B cell (primary cell): ENCODE measurements around the gene TTC28. TPM values are rescaled to one million over a fixed set of nuclear protein-coding genes. Genes with fewer than 3 reads are reported as not detected.

Experiments
- ATAC-seq: fragments of 200-7000 bp; cut with Tn5 transposase; one replicate; pipeline ENCODE4 v1.10.0; 2021; ENCODE audit warnings: low read depth, mild to moderate bottlenecking, moderate number of reproducible peaks, moderate library complexity
- CTCF ChIA-PET: fragments of 350-600 bp; sonication (Branson Sonifier 250); formaldehyde crosslinking; loops from one replicate; lab custom pipeline; 2021; ENCODE audit warnings: antibody characterized with exemption, inconsistent platforms; lab: Charles Lee
- POLR2A ChIA-PET: fragments of 350-600 bp; sonication (Branson Sonifier 250); formaldehyde crosslinking; loops from one replicate; lab custom pipeline; 2021; ENCODE audit warnings: antibody characterized with exemption; lab: Charles Lee
- DNase-seq: peaks from one replicate; pipeline ENCODE4 v3.0.0; 2013
- H2AFZ ChIP-seq: 2 replicates; pipeline ENCODE4 v1.6.1; 2012; ENCODE audit warnings: mild to moderate bottlenecking, low read depth, low read length; ENCODE audit not compliant: insufficient read depth, poor library complexity, severe bottlenecking
- H3K27ac ChIP-seq, 2 donors: 1 replicate in 1 of 2; 2 replicates in 1 of 2; pipeline ENCODE4 v1.5.1; 2012 to 2013; ENCODE audit warnings: low read length in 2 of 2, mild to moderate bottlenecking in 2 of 2, moderate library complexity in 1 of 2
- H3K27me3 ChIP-seq, 4 experiments: fragments of 200-600 bp in 1 of 4; sonication (generic) in 1 of 4; replicated peaks in 1 of 4; 1 replicate in 2 of 4; 2 replicates in 2 of 4; pipeline versions ENCODE4 v1.6.1 to v1.7.0; 2013 to 2016; ENCODE audit warnings: low read length in 3 of 4, mild to moderate bottlenecking in 2 of 4, mixed read lengths in 1 of 4, moderate library complexity in 1 of 4; ENCODE audit not compliant: insufficient read depth in 4 of 4, control insufficient read depth in 3 of 4; ENCODE audit errors: control extremely low read depth in 1 of 4
- H3K36me3 ChIP-seq, 2 experiments: replicated peaks in 1 of 2; 1 replicate in 1 of 2; 2 replicates in 1 of 2; pipeline versions ENCODE4 v1.6.1 to v1.7.1; 2013; ENCODE audit warnings: low read length in 1 of 2; ENCODE audit not compliant: insufficient read depth in 2 of 2, control insufficient read depth in 1 of 2; ENCODE audit errors: control extremely low read depth in 1 of 2, extremely low read depth in 1 of 2
- H3K4me1 ChIP-seq, 2 donors: fragments of 200-600 bp in 1 of 2; sonication (generic) in 1 of 2; 1 replicate in 1 of 2; 2 replicates in 1 of 2; pipeline versions ENCODE4 v1.5.1 to v1.6.1; 2013 to 2017; ENCODE audit warnings: low read length in 2 of 2; ENCODE audit not compliant: control insufficient read depth in 2 of 2, insufficient read depth in 2 of 2
- H3K4me2 ChIP-seq: replicated peaks from 2 replicates; pipeline ENCODE3; 2012; ENCODE audit warnings: mild to moderate bottlenecking, low read depth, low read length; ENCODE audit not compliant: poor library complexity, severe bottlenecking
- H3K4me3 ChIP-seq, 5 experiments: fragments of 200-600 bp in 1 of 5; sonication (generic) in 1 of 5; 1 replicate in 3 of 5; 2 replicates in 2 of 5; pipeline versions ENCODE4 v1.5.1 to v1.7.0; 2011 to 2016; ENCODE audit warnings: low read length in 4 of 5, mild to moderate bottlenecking in 4 of 5, low read depth in 2 of 5, control low read depth in 1 of 5, moderate library complexity in 1 of 5; ENCODE audit not compliant: insufficient read depth in 1 of 5; ENCODE audit errors: control extremely low read depth in 1 of 5, extremely low read depth in 1 of 5
- H3K79me2 ChIP-seq: fragments of 200-600 bp; sonication (generic); one replicate; pipeline ENCODE4 v1.6.0; 2016; ENCODE audit warnings: low read length; ENCODE audit not compliant: control insufficient read depth, insufficient read depth
- H3K9ac ChIP-seq: fragments of 200-600 bp; sonication (generic); 2 replicates; pipeline ENCODE4 v1.6.1; 2017; ENCODE audit warnings: mild to moderate bottlenecking, low read length, moderate library complexity
- H3K9me3 ChIP-seq, 3 donors: one replicate each; pipeline versions ENCODE4 v1.6.1 to v1.7.1; 2013; ENCODE audit warnings: low read length in 2 of 3; ENCODE audit not compliant: control insufficient read depth in 2 of 3, insufficient read depth in 1 of 3; ENCODE audit errors: control extremely low read depth in 1 of 3
- H4K20me1 ChIP-seq: 2 replicates; pipeline ENCODE4 v1.6.0; 2012; ENCODE audit warnings: mild to moderate bottlenecking, low read length; ENCODE audit not compliant: insufficient read depth, control insufficient read depth, poor library complexity, severe bottlenecking
- H3K27ac Mint-ChIP-seq: one replicate; pipeline ENCODE4 v1.8.0; 2021; ENCODE audit warnings: mixed read lengths
- H3K27me3 Mint-ChIP-seq: one replicate; pipeline ENCODE4 v1.8.0; 2021; ENCODE audit warnings: mixed read lengths
- H3K4me1 Mint-ChIP-seq: one replicate; pipeline ENCODE4 v1.8.0; 2021; ENCODE audit warnings: mixed read lengths
- H3K4me3 Mint-ChIP-seq: one replicate; pipeline ENCODE4 v1.8.0; 2021; ENCODE audit warnings: mixed read lengths
- H3K9me3 Mint-ChIP-seq: one replicate; pipeline ENCODE4 v1.8.0; 2022; ENCODE audit warnings: mixed read lengths; ENCODE audit not compliant: insufficient read depth
- EZH2 ChIP-seq: IDR thresholded peaks from 2 replicates; pipeline ENCODE4 v1.6.1; 2012; ENCODE audit warnings: borderline replicate concordance, low read depth, mild to moderate bottlenecking, moderate library complexity, low read length; ENCODE audit not compliant: insufficient read depth, poor library complexity, severe bottlenecking
- WGBS: methylation state at CpG from one replicate; pipeline ENCODE4 v1.1.5; 2013; ENCODE audit warnings: missing lambda C conversion rate; ENCODE audit not compliant: insufficient coverage; 5-methylcytosine and 5-hydroxymethylcytosine counted together
- intact Hi-C: fragments of 100-400 bp; cut with micrococcal nuclease; formaldehyde crosslinking; loops from one replicate; pipeline ENCODE4 v1.10.0; 2022
- polyA plus RNA-seq: library from polyadenylated mRNA; depleted of rRNA; stranded (reverse); fragments of >200 nt; gene quantifications from 2 replicates; pipeline ENCODE4 v1.2.3, GENCODE V29; 2012
- total RNA-seq, 2 donors: library from RNA; stranded (reverse); fragments of 120-200 nt in 1 of 2; gene quantifications; 1 replicate in 1 of 2; 2 replicates in 1 of 2; pipeline versions ENCODE4 v1.2.3 to v1.2.4, GENCODE V29; 2013 to 2022
- TF ChIP-seq, protein P1 (sequence below): fragments of 200-600 bp; IDR thresholded peaks from one replicate; pipeline ENCODE4 v1.8.0; 2022; ENCODE audit warnings: antibody characterized with exemption, mild to moderate bottlenecking

TTC28 gene
- total and polyA plus RNA-seq, 2 donors (not counting 1 experiment from before 2014, with no cell fraction given) = 4.5 to 7.3 TPM

DNA sequence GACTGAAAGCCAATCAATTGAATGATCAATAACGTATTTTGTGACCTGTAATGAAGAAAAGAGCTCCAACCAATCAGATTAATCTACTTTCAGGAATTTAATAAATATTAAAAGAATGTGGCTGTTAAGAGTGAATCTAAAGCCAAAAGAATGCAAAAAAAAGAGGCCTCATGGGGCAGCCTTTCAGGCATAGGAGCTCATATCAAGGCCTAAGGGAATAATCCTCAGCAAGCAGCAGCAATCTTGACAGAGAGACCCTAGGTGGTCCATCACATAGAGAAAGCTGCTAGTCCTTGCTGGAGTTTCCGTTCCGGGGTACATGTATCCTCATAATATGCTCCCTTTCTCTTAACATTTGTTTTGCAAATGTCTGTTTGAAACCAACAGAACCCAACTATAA, 447.4 kb downstream of the TTC28 start:
- Histone ChIP-seq H3K27me3 (no peaks in the 10 kb centered on the region), H3K9ac (no peak overlapping the region), H3K4me2 (no peak overlapping the region), H3K27ac (no peak overlapping the region), H3K4me3 (no peak overlapping the region), H4K20me1 (no peaks in the 10 kb centered on the region), H3K36me3 (no peaks in the 10 kb centered on the region), H2AFZ (no peak overlapping the region), H3K9me3 (no peaks in the 10 kb centered on the region), H3K4me1 (no peaks in the 10 kb centered on the region), H3K79me2 (no peaks in the 10 kb centered on the region)
- Mint-ChIP-seq H3K4me1 (no peaks in the 10 kb centered on the region), H3K9me3 (no peaks in the 10 kb centered on the region), H3K4me3 (no peak overlapping the region), H3K27ac (no peak overlapping the region), H3K27me3 (peaks cover 7% of the 10 kb centered on the region)
- intact Hi-C loops = no loop called here
- TF ChIP-seq, protein P1, sequence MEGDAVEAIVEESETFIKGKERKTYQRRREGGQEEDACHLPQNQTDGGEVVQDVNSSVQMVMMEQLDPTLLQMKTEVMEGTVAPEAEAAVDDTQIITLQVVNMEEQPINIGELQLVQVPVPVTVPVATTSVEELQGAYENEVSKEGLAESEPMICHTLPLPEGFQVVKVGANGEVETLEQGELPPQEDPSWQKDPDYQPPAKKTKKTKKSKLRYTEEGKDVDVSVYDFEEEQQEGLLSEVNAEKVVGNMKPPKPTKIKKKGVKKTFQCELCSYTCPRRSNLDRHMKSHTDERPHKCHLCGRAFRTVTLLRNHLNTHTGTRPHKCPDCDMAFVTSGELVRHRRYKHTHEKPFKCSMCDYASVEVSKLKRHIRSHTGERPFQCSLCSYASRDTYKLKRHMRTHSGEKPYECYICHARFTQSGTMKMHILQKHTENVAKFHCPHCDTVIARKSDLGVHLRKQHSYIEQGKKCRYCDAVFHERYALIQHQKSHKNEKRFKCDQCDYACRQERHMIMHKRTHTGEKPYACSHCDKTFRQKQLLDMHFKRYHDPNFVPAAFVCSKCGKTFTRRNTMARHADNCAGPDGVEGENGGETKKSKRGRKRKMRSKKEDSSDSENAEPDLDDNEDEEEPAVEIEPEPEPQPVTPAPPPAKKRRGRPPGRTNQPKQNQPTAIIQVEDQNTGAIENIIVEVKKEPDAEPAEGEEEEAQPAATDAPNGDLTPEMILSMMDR = no peak
- no peak for TF ChIP-seq EZH2
- no CpG with 5 or more reads among the region's 3 CpGs for WGBS
- CTCF ChIA-PET = no interaction called here
- POLR2A ChIA-PET = no interaction called here
- no peak for DNase-seq
- no peak for ATAC-seq

DNA sequence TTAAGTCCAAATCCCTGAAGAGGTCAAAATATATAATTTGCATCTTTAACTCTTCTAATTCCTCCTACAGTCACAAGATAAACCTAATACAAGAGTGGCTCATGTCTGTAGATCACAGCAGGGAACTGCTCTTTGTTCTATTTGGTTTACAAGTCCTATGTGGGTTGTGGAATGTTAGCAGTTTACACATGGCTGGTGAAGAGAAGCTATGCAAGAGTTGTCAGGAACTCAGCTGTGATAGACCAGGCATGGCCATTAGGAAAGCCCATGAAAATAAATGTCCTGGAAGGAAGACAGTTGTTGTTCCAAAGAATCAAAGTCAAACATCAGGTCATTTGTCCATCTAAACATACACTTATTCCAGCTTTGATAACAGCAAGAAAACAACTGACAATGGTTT, 448.2 kb downstream of the TTC28 start:
- POLR2A ChIA-PET = no interaction called here
- CTCF ChIA-PET = no interaction called here
- TF ChIP-seq EZH2 = no peak
- TF ChIP-seq, protein P1 = no peak
- H3K4me3 ChIP-seq = no peak overlapping the region
- DNase-seq (no peak), ATAC-seq (no peak)
- no peaks in the 10 kb centered on the region for H3K36me3 ChIP-seq
- no peak overlapping the region for H3K4me3 Mint-ChIP-seq
- peaks cover 4% of the 10 kb centered on the region for H3K27me3 Mint-ChIP-seq
- H3K9me3 Mint-ChIP-seq = no peaks in the 10 kb centered on the region
- no peak overlapping the region for H3K4me2 ChIP-seq
- H3K27ac ChIP-seq = no peak overlapping the region
- H4K20me1 ChIP-seq = no peaks in the 10 kb centered on the region
- H3K27me3 ChIP-seq = no peaks in the 10 kb centered on the region
- no peak overlapping the region for H2AFZ ChIP-seq
- no peaks in the 10 kb centered on the region for H3K9me3 ChIP-seq
- H3K79me2 ChIP-seq = no peaks in the 10 kb centered on the region
- H3K9ac ChIP-seq = no peak overlapping the region
- intact Hi-C loops = no loop called here
- H3K4me1 Mint-ChIP-seq = no peaks in the 10 kb centered on the region
- H3K4me1 ChIP-seq = no peaks in the 10 kb centered on the region
- H3K27ac Mint-ChIP-seq = no peak overlapping the region
